Measurements from ENCODE around the gene EPHA8. TPM values are rescaled to one million over a fixed set of nuclear protein-coding genes. Genes with fewer than 3 reads are reported as not detected.

EPHA8 gene
- total RNA-seq, 3 donors from 2014 or later (not counting 1 experiment from before 2014, with no cell fraction given), result not detected

DNA sequence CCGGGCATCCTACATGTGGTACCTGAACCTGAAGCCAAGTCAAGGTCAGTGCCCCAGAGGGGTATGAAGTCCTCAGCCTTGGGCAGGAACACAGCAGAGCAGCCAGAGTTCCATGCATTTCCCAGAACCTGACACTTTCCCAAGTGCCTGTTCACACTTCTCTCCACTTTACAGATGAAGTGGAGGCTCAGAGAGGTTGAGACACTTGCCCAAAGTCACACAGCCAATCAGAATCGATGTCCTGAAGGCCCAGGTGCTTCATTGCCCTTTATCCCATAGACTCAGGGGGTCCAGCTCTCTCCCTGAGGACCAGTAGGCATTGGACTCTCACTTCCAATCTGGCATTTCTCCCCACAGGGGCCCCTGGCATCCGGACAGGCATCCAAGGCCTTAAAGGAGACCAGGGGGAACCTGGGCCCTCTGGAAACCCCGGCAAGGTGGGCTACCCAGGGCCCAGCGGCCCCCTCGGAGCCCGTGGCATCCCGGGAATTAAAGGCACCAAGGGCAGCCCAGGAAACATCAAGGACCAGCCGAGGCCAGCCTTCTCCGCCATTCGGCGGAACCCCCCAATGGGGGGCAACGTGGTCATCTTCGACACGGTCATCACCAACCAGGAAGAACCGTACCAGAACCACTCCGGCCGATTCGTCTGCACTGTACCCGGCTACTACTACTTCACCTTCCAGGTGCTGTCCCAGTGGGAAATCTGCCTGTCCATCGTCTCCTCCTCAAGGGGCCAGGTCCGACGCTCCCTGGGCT lies 75.4 kb downstream of the EPHA8 start:
- intact Hi-C loops (cut with micrococcal nuclease), result no loop called here
- no peak for DNase-seq
- 84% methylated on average over 23 of the region's 23 CpGs for WGBS (ENCODE audit: insufficient coverage)
- H3K27me3 Mint-ChIP-seq (ENCODE audit: low read depth in 2 of 2), result peaks cover 0 to 8% of the 10 kb centered on the region in 2 donors
- peaks cover 20% of the 10 kb centered on the region for H3K4me1 ChIP-seq (ENCODE audit: control insufficient read depth, insufficient read depth, low read length)
- H3K27me3 ChIP-seq (ENCODE audit: control insufficient read depth, insufficient read depth, low read length), result no peaks in the 10 kb centered on the region
- H3K27ac ChIP-seq (ENCODE audit: low read length), result no peak overlapping the region
- peaks cover 0 to 13% of the 10 kb centered on the region in 2 donors for H3K4me1 Mint-ChIP-seq
- no peaks in the 10 kb centered on the region for H3K9me3 ChIP-seq (ENCODE audit: control insufficient read depth, insufficient read depth, low read length)
- ATAC-seq, result no peak
- H3K36me3 ChIP-seq (ENCODE audit: control insufficient read depth, insufficient read depth, low read length), result no peaks in the 10 kb centered on the region
- H3K4me3 Mint-ChIP-seq, result no peak overlapping the region
- TF ChIP-seq, protein P1, sequence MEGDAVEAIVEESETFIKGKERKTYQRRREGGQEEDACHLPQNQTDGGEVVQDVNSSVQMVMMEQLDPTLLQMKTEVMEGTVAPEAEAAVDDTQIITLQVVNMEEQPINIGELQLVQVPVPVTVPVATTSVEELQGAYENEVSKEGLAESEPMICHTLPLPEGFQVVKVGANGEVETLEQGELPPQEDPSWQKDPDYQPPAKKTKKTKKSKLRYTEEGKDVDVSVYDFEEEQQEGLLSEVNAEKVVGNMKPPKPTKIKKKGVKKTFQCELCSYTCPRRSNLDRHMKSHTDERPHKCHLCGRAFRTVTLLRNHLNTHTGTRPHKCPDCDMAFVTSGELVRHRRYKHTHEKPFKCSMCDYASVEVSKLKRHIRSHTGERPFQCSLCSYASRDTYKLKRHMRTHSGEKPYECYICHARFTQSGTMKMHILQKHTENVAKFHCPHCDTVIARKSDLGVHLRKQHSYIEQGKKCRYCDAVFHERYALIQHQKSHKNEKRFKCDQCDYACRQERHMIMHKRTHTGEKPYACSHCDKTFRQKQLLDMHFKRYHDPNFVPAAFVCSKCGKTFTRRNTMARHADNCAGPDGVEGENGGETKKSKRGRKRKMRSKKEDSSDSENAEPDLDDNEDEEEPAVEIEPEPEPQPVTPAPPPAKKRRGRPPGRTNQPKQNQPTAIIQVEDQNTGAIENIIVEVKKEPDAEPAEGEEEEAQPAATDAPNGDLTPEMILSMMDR (IDR thresholded peaks at IDR 0.05), result no peak
- no peak overlapping the region for H3K27ac Mint-ChIP-seq
- no peaks in the 10 kb centered on the region for H3K9me3 Mint-ChIP-seq
- H3K4me3 ChIP-seq (ENCODE audit: low read length), result no peak overlapping the region
- H3K36me3 Mint-ChIP-seq, result no peaks in the 10 kb centered on the region

DNA sequence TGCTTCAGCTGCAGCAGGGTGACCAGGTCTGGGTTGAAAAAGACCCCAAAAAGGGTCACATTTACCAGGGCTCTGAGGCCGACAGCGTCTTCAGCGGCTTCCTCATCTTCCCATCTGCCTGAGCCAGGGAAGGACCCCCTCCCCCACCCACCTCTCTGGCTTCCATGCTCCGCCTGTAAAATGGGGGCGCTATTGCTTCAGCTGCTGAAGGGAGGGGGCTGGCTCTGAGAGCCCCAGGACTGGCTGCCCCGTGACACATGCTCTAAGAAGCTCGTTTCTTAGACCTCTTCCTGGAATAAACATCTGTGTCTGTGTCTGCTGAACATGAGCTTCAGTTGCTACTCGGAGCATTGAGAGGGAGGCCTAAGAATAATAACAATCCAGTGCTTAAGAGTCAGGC lies 76.0 kb downstream of the EPHA8 start:
- no peaks in the 10 kb centered on the region for H3K36me3 Mint-ChIP-seq
- H3K4me1 Mint-ChIP-seq, result peaks cover 0 to 9% of the 10 kb centered on the region in 2 donors
- H3K9me3 ChIP-seq (ENCODE audit: control insufficient read depth, insufficient read depth, low read length), result no peaks in the 10 kb centered on the region
- DNase-seq (no peak), ATAC-seq (no peak)
- 17% methylated on average over 8 of the region's 8 CpGs for WGBS (ENCODE audit: insufficient coverage)
- no peak overlapping the region for H3K4me3 ChIP-seq (ENCODE audit: low read length)
- H3K4me1 ChIP-seq (ENCODE audit: control insufficient read depth, insufficient read depth, low read length), result peaks cover 14% of the 10 kb centered on the region
- no peaks in the 10 kb centered on the region for H3K36me3 ChIP-seq (ENCODE audit: control insufficient read depth, insufficient read depth, low read length)
- no peaks in the 10 kb centered on the region for H3K27me3 ChIP-seq (ENCODE audit: control insufficient read depth, insufficient read depth, low read length)
- TF ChIP-seq, protein P1 (IDR thresholded peaks at IDR 0.05), result no peak
- no peak overlapping the region for H3K27ac Mint-ChIP-seq
- H3K9me3 Mint-ChIP-seq, result no peaks in the 10 kb centered on the region
- no peak overlapping the region for H3K4me3 Mint-ChIP-seq
- no peak overlapping the region for H3K27ac ChIP-seq (ENCODE audit: low read length)
- intact Hi-C loops (cut with micrococcal nuclease), result no loop called here
- peaks cover 0 to 8% of the 10 kb centered on the region in 2 donors for H3K27me3 Mint-ChIP-seq (ENCODE audit: low read depth in 2 of 2)

DNA sequence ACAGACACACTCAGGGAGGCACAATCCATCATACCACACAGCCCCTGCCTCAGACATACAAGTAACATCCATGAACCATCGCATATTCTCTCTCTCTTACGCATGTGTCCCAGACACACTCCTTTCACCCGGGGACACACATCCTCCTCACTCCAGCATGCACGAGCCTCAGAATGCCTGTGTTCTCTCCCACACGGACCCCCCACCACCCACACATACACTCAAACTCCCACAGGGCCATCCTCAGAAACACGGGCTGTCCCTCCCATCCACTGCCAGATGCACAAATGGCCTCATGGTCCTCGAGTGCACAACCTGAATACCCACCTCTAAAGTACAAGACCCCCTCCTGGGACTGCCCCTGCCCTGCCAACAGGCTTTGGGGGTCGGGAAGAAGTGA lies 78.0 kb downstream of the EPHA8 start:
- intact Hi-C loops (cut with micrococcal nuclease), result no loop called here
- H3K27me3 Mint-ChIP-seq (ENCODE audit: low read depth in 2 of 2), result peaks cover 0 to 8% of the 10 kb centered on the region in 2 donors
- 70% methylated on average over 8 of the region's 8 CpGs for WGBS (ENCODE audit: insufficient coverage)
- TF ChIP-seq, protein P1 (IDR thresholded peaks at IDR 0.05), result no peak
- H3K9me3 ChIP-seq (ENCODE audit: control insufficient read depth, insufficient read depth, low read length), result no peaks in the 10 kb centered on the region
- no peak overlapping the region for H3K27ac ChIP-seq (ENCODE audit: low read length)
- H3K36me3 ChIP-seq (ENCODE audit: control insufficient read depth, insufficient read depth, low read length), result no peaks in the 10 kb centered on the region
- no peak overlapping the region for H3K4me3 Mint-ChIP-seq
- H3K9me3 Mint-ChIP-seq, result no peaks in the 10 kb centered on the region
- peaks cover 0 to 7% of the 10 kb centered on the region in 2 donors for H3K4me1 Mint-ChIP-seq
- no peak overlapping the region for H3K4me3 ChIP-seq (ENCODE audit: low read length)
- H3K27ac Mint-ChIP-seq, result no peak overlapping the region
- H3K27me3 ChIP-seq (ENCODE audit: control insufficient read depth, insufficient read depth, low read length), result no peaks in the 10 kb centered on the region
- peaks cover 4% of the 10 kb centered on the region for H3K4me1 ChIP-seq (ENCODE audit: control insufficient read depth, insufficient read depth, low read length)
- no peaks in the 10 kb centered on the region for H3K36me3 Mint-ChIP-seq
- no peak for DNase-seq
- ATAC-seq, result no peak
